Kasumi-1 (cell line): ENCODE measurements around the gene SMAGP.

Experiments
- DNase-seq, 2 experiments: peaks; one replicate each; lab custom pipeline; 2025; lab: John Stamatoyannopoulos, UW

Gene SMAGP

GRCh38 chr12:51195841-51196240 lies 74.4 kb downstream of the SMAGP start:
- DNase-seq: no peak
